CD4-positive, CD25-positive, alpha-beta regulatory T cell (primary cell): Measurements from ENCODE around the gene STK39. TPM values are rescaled to one million over a fixed set of nuclear protein-coding genes. Genes with fewer than 3 reads are reported as not detected.
A peak's percentile ranks its signal among the peaks of the same experiment; 100 is the strongest.
"Not testable (repeated sequence)": the region's sequence is repeated elsewhere in the genome, so short reads cannot be mapped to it uniquely, and the experiment has no call there.

Experiments
- ATAC-seq, 2 donors: fragments of 150-1000 bp; cut with Tn5 transposase; one replicate each; pipeline ENCODE4 v1.10.0; 2021; ENCODE audit warnings: low read depth in 2 of 2, moderate number of reproducible peaks in 2 of 2, moderate library complexity in 1 of 2
- DNase-seq, 3 donors: peaks; one replicate each; pipeline versions ENCODE4 v3.0.0 to v3.0.0-alpha.2; 2012 to 2022; ENCODE audit warnings: mixed read lengths in 1 of 3
- H3K27ac ChIP-seq: one replicate; pipeline ENCODE4 v1.7.0; 2013; ENCODE audit warnings: mild to moderate bottlenecking, low read length; ENCODE audit not compliant: insufficient read depth, poor library complexity, severe bottlenecking
- H3K27me3 ChIP-seq: one replicate; pipeline ENCODE4 v1.7.0; 2013; ENCODE audit warnings: low read length; ENCODE audit not compliant: control insufficient read depth, insufficient read depth
- H3K36me3 ChIP-seq: one replicate; pipeline ENCODE4 v1.7.0; 2013; ENCODE audit warnings: mild to moderate bottlenecking, low read length, moderate library complexity; ENCODE audit not compliant: control insufficient read depth, insufficient read depth
- H3K4me1 ChIP-seq: 2 replicates; pipeline ENCODE4 v1.7.0; 2013; ENCODE audit warnings: mild to moderate bottlenecking, low read length; ENCODE audit not compliant: insufficient read depth, control insufficient read depth, poor library complexity, severe bottlenecking
- H3K4me3 ChIP-seq: one replicate; pipeline ENCODE4 v1.7.0; 2013; ENCODE audit warnings: low read depth, mild to moderate bottlenecking, low read length, moderate library complexity
- H3K9me3 ChIP-seq, 2 experiments: 1 replicate in 1 of 2; 2 replicates in 1 of 2; pipeline ENCODE4 v1.7.0; 2013; ENCODE audit warnings: low read length in 2 of 2, mild to moderate bottlenecking in 1 of 2, moderate library complexity in 1 of 2; ENCODE audit not compliant: control insufficient read depth in 2 of 2
- H3K27ac Mint-ChIP-seq, 3 donors: one replicate each; pipeline ENCODE4 v1.8.0; 2020 to 2022; ENCODE audit warnings: mild to moderate bottlenecking in 3 of 3, mixed read lengths in 3 of 3, moderate library complexity in 2 of 3
- H3K27me3 Mint-ChIP-seq: one replicate; pipeline ENCODE4 v1.8.0; 2022; ENCODE audit warnings: mild to moderate bottlenecking, mixed read lengths
- H3K36me3 Mint-ChIP-seq: one replicate; pipeline ENCODE4 v1.8.0; 2020; ENCODE audit warnings: mixed read lengths
- H3K4me1 Mint-ChIP-seq, 4 donors: one replicate each; pipeline ENCODE4 v1.8.0; 2020 to 2022; ENCODE audit warnings: mixed read lengths in 4 of 4, mild to moderate bottlenecking in 1 of 4
- H3K4me3 Mint-ChIP-seq, 4 donors: one replicate each; pipeline ENCODE4 v1.8.0; 2020 to 2022; ENCODE audit warnings: mild to moderate bottlenecking in 4 of 4, mixed read lengths in 4 of 4, moderate library complexity in 3 of 4
- H3K9me3 Mint-ChIP-seq, 7 donors: one replicate each; pipeline ENCODE4 v1.8.0; 2020 to 2022; ENCODE audit warnings: mixed read lengths in 7 of 7, mild to moderate bottlenecking in 3 of 7, moderate library complexity in 2 of 7
- polyA plus RNA-seq, 4 donors: library from polyadenylated mRNA; unstranded; fragments of 300-500 nt; fragmentation: Illumina TruSeq; gene quantifications; one replicate each; pipeline ENCODE4 v1.2.3, GENCODE V29; 2021
- total RNA-seq: library from RNA; stranded (reverse); gene quantifications from one replicate; pipeline ENCODE4 v1.2.3, GENCODE V29; 2022

STK39 gene
- total and polyA plus RNA-seq, 5 donors from 2014 or later: 4.4 to 27.2 (median 7.6) TPM

- Mint-ChIP-seq H3K27me3 (no peaks in the 10 kb centered on the region), H3K4me3 (peak overlapping the region in 1 of 4 donors; percentile 17), H3K4me1 (peaks cover 10 to 16% (median 15%) of the 10 kb centered on the region in 4 donors), H3K36me3 (peaks cover 45% of the 10 kb centered on the region), H3K9me3 (no peaks in the 10 kb centered on the region), H3K27ac (no peak overlapping the region)
- DNase-seq (no peak), ATAC-seq (no peak)
- Histone ChIP-seq H3K27me3 (no peaks in the 10 kb centered on the region), H3K9me3 (no peaks in the 10 kb centered on the region), H3K27ac (no peak overlapping the region), H3K36me3 (peaks cover 43% of the 10 kb centered on the region), H3K4me3 (no peak overlapping the region), H3K4me1 (no peaks in the 10 kb centered on the region)
These were observed 111.8 kb downstream of the STK39 start for GRCh38 chr2:168135630-168136029.

DNA sequence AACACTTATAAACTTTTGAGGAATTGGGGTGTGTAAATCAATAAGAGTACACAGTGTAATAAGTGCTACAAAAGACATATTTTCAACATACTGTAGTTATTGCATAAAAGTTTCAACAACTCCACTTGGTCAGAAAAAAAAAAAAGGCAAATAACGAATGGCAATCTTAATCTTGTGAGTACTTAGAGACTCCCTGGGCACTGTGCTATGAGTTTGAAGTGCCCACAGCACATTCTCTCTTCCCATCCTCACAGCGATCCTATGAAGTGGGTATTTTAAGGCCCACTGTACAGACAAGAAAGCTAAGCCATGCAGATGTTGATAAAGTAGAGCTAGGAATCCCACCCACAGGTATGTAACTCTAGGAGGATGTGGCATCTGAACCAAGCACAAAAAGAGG lies 112.3 kb downstream of the STK39 start:
- peaks cover 44% of the 10 kb centered on the region for H3K36me3 ChIP-seq
- no peak for ATAC-seq
- H3K36me3 Mint-ChIP-seq: peaks cover 50% of the 10 kb centered on the region

DNA sequence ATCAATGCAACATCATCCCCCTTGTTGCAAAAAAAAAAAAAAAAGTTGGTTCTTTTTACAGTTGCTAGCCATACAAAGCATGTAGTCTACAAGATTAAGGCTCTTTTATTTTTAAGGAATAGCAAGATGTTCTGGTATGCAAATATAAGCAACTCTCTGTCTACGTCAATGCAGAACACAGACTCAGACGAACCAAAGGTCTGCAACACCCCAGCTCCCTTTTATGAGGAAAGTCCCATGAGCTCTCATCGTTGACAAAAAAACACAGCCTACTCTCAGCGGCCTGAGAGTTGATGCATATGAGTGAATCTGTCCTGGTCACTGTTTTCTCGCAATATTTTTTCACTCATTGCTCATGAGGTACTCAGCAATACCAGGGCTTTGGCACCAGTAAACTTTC lies 112.9 kb downstream of the STK39 start:
- Histone ChIP-seq H3K9me3 (no peaks in the 10 kb centered on the region), H3K36me3 (peaks cover 43% of the 10 kb centered on the region), H3K27ac (no peak overlapping the region), H3K4me3 (no peak overlapping the region), H3K27me3 (no peaks in the 10 kb centered on the region), H3K4me1 (no peaks in the 10 kb centered on the region)
- Mint-ChIP-seq H3K9me3 (no peaks in the 10 kb centered on the region), H3K27ac (no peak overlapping the region), H3K36me3 (peaks cover 50% of the 10 kb centered on the region), H3K4me3 (no peak overlapping the region), H3K27me3 (no peaks in the 10 kb centered on the region), H3K4me1 (peaks cover 6 to 19% (median 16%) of the 10 kb centered on the region in 4 donors)
- ATAC-seq (no peak), DNase-seq (no peak)

More for the DNA sequence above, 112.3 kb downstream of the STK39 start:
- Mint-ChIP-seq H3K4me3 (no peak overlapping the region), H3K9me3 (no peaks in the 10 kb centered on the region), H3K27ac (no peak overlapping the region), H3K4me1 (peaks cover 10 to 18% (median 16%) of the 10 kb centered on the region in 4 donors), H3K27me3 (no peaks in the 10 kb centered on the region)
- no peaks in the 10 kb centered on the region for H3K27me3 ChIP-seq
- no peak overlapping the region for H3K4me3 ChIP-seq
- no peak for DNase-seq
- H3K27ac ChIP-seq: no peak overlapping the region
- no peaks in the 10 kb centered on the region for H3K4me1 ChIP-seq
- no peaks in the 10 kb centered on the region for H3K9me3 ChIP-seq

- Mint-ChIP-seq H3K4me1 (peaks cover 4 to 16% (median 13%) of the 10 kb centered on the region in 4 donors), H3K27ac (peak overlapping the region in 1 of 3 donors; percentile 79), H3K27me3 (no peaks in the 10 kb centered on the region), H3K4me3 (peak overlapping the region in 1 of 4 donors; percentile 66), H3K36me3 (peaks cover 59% of the 10 kb centered on the region), H3K9me3 (no peaks in the 10 kb centered on the region)
- H3K27ac ChIP-seq: no peak overlapping the region
- ATAC-seq (no peak), DNase-seq (no peak)
- H3K4me1 ChIP-seq: no peaks in the 10 kb centered on the region
- no peaks in the 10 kb centered on the region for H3K9me3 ChIP-seq
- no peaks in the 10 kb centered on the region for H3K27me3 ChIP-seq
- no peak overlapping the region for H3K4me3 ChIP-seq
- H3K36me3 ChIP-seq: peaks cover 50% of the 10 kb centered on the region
These were observed 115.0 kb downstream of the STK39 start for GRCh38 chr2:168132389-168132788.

GRCh38 chr2:168130346-168130745 lies 117.0 kb downstream of the STK39 start:
- no peaks in the 10 kb centered on the region for H3K9me3 ChIP-seq
- Mint-ChIP-seq H3K9me3 (no peaks in the 10 kb centered on the region), H3K27me3 (no peaks in the 10 kb centered on the region), H3K27ac (peak overlapping the region in 1 of 3 donors; percentile 33), H3K4me1 (peaks cover 0 to 14% (median 6%) of the 10 kb centered on the region in 4 donors), H3K4me3 (no peak overlapping the region), H3K36me3 (peaks cover 64% of the 10 kb centered on the region)
- H3K27me3 ChIP-seq: no peaks in the 10 kb centered on the region
- no peak overlapping the region for H3K4me3 ChIP-seq
- no peak overlapping the region for H3K27ac ChIP-seq
- DNase-seq: no peak
- H3K36me3 ChIP-seq: peaks cover 50% of the 10 kb centered on the region
- H3K4me1 ChIP-seq: no peaks in the 10 kb centered on the region
- no peak for ATAC-seq

GRCh38 chr2:168127371-168127770 lies 120.0 kb downstream of the STK39 start:
- Mint-ChIP-seq H3K4me1 (peaks cover 0 to 7% (median 2%) of the 10 kb centered on the region in 4 donors), H3K27me3 (no peaks in the 10 kb centered on the region), H3K9me3 (no peaks in the 10 kb centered on the region), H3K36me3 (peaks cover 64% of the 10 kb centered on the region), H3K4me3 (no peak overlapping the region), H3K27ac (peak overlapping the region in 1 of 3 donors; percentile 18)
- Histone ChIP-seq H3K27ac (no peak overlapping the region), H3K36me3 (peaks cover 68% of the 10 kb centered on the region), H3K4me3 (no peak overlapping the region), H3K9me3 (no peaks in the 10 kb centered on the region), H3K27me3 (no peaks in the 10 kb centered on the region), H3K4me1 (no peaks in the 10 kb centered on the region)
- DNase-seq: no peak
- ATAC-seq: no peak

DNA sequence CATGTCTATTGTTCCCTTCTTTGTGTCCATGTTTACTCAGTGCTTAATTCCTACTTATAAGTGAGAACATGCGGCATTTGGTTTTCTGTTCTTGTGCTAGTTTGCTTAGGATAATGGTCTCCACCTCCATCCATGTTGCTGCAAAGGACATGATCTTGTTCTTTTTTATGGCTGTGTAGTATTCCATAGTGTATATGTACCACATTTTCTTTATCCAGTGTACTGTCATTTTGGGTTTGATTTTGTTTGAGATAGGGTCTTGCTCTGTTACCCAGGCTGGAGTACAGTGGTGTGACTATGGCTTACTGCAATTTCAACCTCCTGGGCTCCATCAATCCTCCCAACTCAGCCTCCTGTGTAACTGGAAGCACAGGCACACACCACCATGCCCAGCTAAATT lies 125.2 kb downstream of the STK39 start:
- H3K27ac Mint-ChIP-seq, H3K4me1 Mint-ChIP-seq, H3K4me3 Mint-ChIP-seq, H3K4me1 ChIP-seq, H3K27me3 Mint-ChIP-seq, H3K27me3 ChIP-seq, ATAC-seq, DNase-seq, H3K27ac ChIP-seq, H3K9me3 Mint-ChIP-seq, H3K4me3 ChIP-seq, H3K9me3 ChIP-seq: not testable (repeated sequence)
- peaks cover 25% of the 10 kb centered on the region for H3K36me3 Mint-ChIP-seq
- H3K36me3 ChIP-seq: peaks cover 53% of the 10 kb centered on the region

DNA sequence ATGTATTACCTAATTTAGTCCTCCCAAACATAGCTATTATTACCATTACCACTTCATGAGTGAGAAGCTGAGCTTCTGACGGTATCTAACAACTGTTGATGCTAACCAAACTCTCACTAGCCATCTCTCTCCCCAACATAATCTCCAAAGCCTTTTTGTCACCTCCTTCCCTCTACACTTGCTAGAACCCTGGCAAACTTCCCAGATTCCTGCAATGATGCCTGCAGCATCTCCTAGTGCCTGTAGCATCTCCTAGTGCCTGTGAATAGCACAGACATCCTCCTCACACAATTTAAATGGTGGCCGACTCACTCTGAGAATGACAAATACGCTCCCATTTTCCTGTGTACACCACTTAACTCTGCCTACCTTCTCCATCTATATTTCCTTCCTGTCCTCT lies 126.7 kb downstream of the STK39 start:
- H3K27me3 Mint-ChIP-seq: no peaks in the 10 kb centered on the region
- no peaks in the 10 kb centered on the region for H3K9me3 Mint-ChIP-seq
- DNase-seq (no peak), ATAC-seq (no peak)
- H3K27ac Mint-ChIP-seq: no peak overlapping the region
- H3K4me3 Mint-ChIP-seq: no peak overlapping the region
- no peaks in the 10 kb centered on the region for H3K27me3 ChIP-seq
- no peak overlapping the region for H3K27ac ChIP-seq
- H3K4me1 Mint-ChIP-seq: no peaks in the 10 kb centered on the region
- no peak overlapping the region for H3K4me3 ChIP-seq
- no peaks in the 10 kb centered on the region for H3K4me1 ChIP-seq
- peaks cover 16% of the 10 kb centered on the region for H3K36me3 Mint-ChIP-seq
- H3K36me3 ChIP-seq: peaks cover 55% of the 10 kb centered on the region
- H3K9me3 ChIP-seq: no peaks in the 10 kb centered on the region
